Measurements from ENCODE around the gene SDK1.

DNA sequence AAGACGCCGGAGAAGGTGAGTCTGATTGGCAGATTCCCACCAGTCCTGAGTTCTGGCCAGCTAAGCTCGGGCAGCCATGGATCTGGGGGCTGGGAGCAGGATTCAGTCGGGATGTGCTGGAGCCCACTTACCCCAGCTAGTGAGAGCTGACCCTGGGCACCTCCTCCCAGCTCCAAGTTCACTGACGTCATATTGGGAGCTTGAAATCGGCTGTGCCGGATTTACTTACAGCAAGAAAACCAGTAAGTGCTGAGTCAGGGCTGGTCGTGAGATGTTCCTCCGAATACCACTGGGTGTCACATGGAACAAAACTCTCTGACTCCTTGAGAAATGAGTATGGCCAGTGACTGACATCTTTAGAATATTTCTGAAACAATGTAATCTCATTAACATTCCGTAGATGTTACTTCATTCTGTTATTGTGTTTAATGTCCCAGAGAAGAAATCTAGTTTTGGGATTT, 621.2 kb downstream of the SDK1 start:
- TF ChIP-seq POLR2AphosphoS5 (IDR thresholded peaks at IDR 0.05; ENCODE audit: insufficient read depth in 1 of 2, low read depth in 1 of 2), result peak in 1 of 2 donors; percentile 52
- TF ChIP-seq, protein P1, sequence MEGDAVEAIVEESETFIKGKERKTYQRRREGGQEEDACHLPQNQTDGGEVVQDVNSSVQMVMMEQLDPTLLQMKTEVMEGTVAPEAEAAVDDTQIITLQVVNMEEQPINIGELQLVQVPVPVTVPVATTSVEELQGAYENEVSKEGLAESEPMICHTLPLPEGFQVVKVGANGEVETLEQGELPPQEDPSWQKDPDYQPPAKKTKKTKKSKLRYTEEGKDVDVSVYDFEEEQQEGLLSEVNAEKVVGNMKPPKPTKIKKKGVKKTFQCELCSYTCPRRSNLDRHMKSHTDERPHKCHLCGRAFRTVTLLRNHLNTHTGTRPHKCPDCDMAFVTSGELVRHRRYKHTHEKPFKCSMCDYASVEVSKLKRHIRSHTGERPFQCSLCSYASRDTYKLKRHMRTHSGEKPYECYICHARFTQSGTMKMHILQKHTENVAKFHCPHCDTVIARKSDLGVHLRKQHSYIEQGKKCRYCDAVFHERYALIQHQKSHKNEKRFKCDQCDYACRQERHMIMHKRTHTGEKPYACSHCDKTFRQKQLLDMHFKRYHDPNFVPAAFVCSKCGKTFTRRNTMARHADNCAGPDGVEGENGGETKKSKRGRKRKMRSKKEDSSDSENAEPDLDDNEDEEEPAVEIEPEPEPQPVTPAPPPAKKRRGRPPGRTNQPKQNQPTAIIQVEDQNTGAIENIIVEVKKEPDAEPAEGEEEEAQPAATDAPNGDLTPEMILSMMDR (IDR thresholded peaks at IDR 0.05), result peak in 1 of 3 experiments; percentile 25

Measured in vagina (tissue), 2 donors.